Keratinocyte (primary cell): ENCODE measurements around the gene ZNF503.
A peak's percentile ranks its signal among the peaks of the same experiment; 100 is the strongest.

Source experiments
- CTCF ChIP-seq, 3 experiments: IDR thresholded peaks in 1 of 3; conservative IDR thresholded peaks in 1 of 3; optimal IDR thresholded peaks in 1 of 3; 2 replicates in 2 of 3; 3 replicates in 1 of 3; pipeline versions ENCODE3 to v1.5.1; 2011; ENCODE audit warnings: low read length in 3 of 3, mild to moderate bottlenecking in 3 of 3, moderate library complexity in 2 of 3, control low read depth in 1 of 3, inconsistent platforms in 1 of 3; ENCODE audit not compliant: insufficient read depth in 2 of 3; ENCODE audit errors: extremely low read depth in 1 of 3
- EZH2 ChIP-seq: IDR thresholded peaks from one replicate; pipeline ENCODE4 v1.6.1; 2012; ENCODE audit warnings: inconsistent platforms, mild to moderate bottlenecking, low read length, moderate library complexity

GRCh38 chr10:75407713-75408508 is 6.3 kb upstream of the ZNF503 start:
- TF ChIP-seq CTCF (optimal IDR thresholded peaks at IDR 0.05 in 1 of 3, IDR thresholded peaks at IDR 0.05 in 1 of 3, conservative IDR thresholded peaks at IDR 0.05 in 1 of 3; ENCODE audit: extremely low read depth in 1 of 3, insufficient read depth in 2 of 3, low read length in 3 of 3) (peak in 1 of 3 experiments; percentile 26), EZH2 (no peak)
